LNCaP clone FGC (cell line): ENCODE data around the gene COL1A2.

Experiments
- DNase-seq: peaks from one replicate; pipeline ENCODE4 v3.0.0-alpha.2; 2011; ENCODE audit warnings: low read depth
- H3K4me3 ChIP-seq: 2 replicates; pipeline ENCODE4 v1.5.1; 2011; ENCODE audit warnings: mild to moderate bottlenecking, low read depth, low read length, control low read depth
- TF ChIP-seq, protein P1 (sequence below): IDR thresholded peaks from 2 replicates; pipeline ENCODE4 v1.5.1; 2012; ENCODE audit warnings: mild to moderate bottlenecking; ENCODE audit not compliant: control insufficient read depth, insufficient read depth; ENCODE audit errors: extremely low read depth

The COL1A2 gene

GRCh38 chr7:94466516-94466915 lies 71.8 kb downstream of the COL1A2 start:
- TF ChIP-seq, protein P1, sequence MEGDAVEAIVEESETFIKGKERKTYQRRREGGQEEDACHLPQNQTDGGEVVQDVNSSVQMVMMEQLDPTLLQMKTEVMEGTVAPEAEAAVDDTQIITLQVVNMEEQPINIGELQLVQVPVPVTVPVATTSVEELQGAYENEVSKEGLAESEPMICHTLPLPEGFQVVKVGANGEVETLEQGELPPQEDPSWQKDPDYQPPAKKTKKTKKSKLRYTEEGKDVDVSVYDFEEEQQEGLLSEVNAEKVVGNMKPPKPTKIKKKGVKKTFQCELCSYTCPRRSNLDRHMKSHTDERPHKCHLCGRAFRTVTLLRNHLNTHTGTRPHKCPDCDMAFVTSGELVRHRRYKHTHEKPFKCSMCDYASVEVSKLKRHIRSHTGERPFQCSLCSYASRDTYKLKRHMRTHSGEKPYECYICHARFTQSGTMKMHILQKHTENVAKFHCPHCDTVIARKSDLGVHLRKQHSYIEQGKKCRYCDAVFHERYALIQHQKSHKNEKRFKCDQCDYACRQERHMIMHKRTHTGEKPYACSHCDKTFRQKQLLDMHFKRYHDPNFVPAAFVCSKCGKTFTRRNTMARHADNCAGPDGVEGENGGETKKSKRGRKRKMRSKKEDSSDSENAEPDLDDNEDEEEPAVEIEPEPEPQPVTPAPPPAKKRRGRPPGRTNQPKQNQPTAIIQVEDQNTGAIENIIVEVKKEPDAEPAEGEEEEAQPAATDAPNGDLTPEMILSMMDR = no peak
- no peak for DNase-seq
- H3K4me3 ChIP-seq = no peak overlapping the region

DNA sequence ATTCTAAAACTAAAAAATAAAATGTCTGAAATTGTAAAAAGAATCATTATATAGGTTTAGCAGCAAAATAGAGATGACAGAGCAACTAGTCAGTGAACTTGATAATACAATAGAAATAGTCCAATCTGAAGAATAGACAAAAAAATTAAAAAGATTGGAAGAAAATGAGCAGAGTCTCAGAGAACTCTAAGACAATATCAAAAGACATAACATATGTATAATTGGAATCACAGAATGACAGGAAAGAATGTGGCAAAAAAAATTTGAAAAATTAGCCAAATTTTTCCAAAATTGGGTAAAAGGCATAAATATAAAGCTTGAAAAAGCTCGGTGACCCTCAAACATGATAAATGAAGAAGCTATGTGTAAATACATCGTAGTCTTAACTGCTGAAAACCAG lies 76.9 kb downstream of the COL1A2 start:
- no peak overlapping the region for H3K4me3 ChIP-seq
- TF ChIP-seq, protein P1 = no peak
- no peak for DNase-seq

- no peak for DNase-seq
- no peak overlapping the region for H3K4me3 ChIP-seq
- TF ChIP-seq, protein P1 = no peak
Observed at GRCh38 chr7:94472608-94473007, 77.9 kb downstream of the COL1A2 start.

GRCh38 chr7:94476251-94476840 lies 81.7 kb downstream of the COL1A2 start:
- H3K4me3 ChIP-seq = no peak overlapping the region
- TF ChIP-seq, protein P1 = no peak
- DNase-seq = no peak

DNA sequence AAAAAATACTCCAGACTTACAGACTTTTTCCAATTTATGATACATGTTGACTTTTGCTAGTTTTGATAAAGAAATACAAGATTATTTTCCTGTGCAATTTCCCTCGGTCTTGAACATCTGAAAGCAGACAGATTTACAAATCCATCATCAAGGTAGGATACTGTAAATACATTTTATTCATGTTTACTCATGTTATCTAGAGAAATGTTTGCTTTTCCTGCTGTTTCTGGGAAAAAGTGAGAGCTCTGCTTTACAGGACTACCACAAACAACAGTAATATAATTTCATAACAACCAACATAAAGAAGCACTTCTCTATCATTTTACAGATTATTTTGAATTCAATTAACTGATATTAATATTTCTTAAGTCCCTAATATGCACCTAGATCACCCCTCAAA lies 83.2 kb downstream of the COL1A2 start:
- TF ChIP-seq, protein P1 = no peak
- DNase-seq = no peak
- no peak overlapping the region for H3K4me3 ChIP-seq

- no peak for DNase-seq
- TF ChIP-seq, protein P1 = no peak
- H3K4me3 ChIP-seq = no peak overlapping the region
Observed at GRCh38 chr7:94478648-94479214, 84.0 kb downstream of the COL1A2 start.
